ENCODE results near the gene ZSWIM4. TPM values are rescaled to one million over a fixed set of nuclear protein-coding genes. Genes with fewer than 3 reads are reported as not detected.
"Not testable (repeated sequence)": the region's sequence is repeated elsewhere in the genome, so short reads cannot be mapped to it uniquely, and the experiment has no call there.

Gene ZSWIM4
- total and polyA plus RNA-seq, 10 of the 15 experiments (the other 5 are each of a cell fraction or from before 2014, with no cell fraction given): 0.73 to 11.1 (median 1.8) TPM; not detected in 2

DNA sequence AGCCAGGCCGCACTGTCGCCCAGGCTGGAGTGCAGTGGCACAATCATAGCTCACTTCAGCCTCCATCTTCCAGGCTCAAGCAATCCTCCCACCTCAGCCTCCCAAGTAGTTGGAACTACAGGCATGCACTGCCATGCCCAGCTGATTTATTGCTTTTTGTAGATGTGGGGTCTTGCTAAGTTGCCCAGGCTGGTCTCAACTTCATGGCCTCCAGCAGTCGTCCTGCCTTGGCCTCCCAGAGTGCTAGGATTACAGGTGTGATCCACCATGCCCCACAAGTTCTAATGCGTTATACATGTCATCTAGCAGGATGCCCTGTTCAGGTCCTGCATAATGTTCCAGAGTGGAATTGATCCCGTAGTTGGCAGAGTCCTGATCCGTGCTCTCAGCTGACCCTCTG is 16.4 kb upstream of the ZSWIM4 start:
- 0 out of 2 replicates have a peak, but pooled peaks have one; percentile 50 for TF ChIP-seq POLR2AphosphoS2 (IDR thresholded peaks at IDR 0.05; ENCODE audit: low read depth, low read length)
- TF ChIP-seq ZNF622 (IDR thresholded peaks at IDR 0.05): no peak
- TF ChIP-seq POLR2A (IDR thresholded peaks at IDR 0.05; ENCODE audit: low read depth, low read length): peak; percentile 50
- peaks cover 8% of the 10 kb centered on the region for H3K4me1 ChIP-seq (ENCODE audit: control insufficient read depth, insufficient read depth, low read length)
- no peaks in the 10 kb centered on the region for H3K9me3 ChIP-seq (replicated peaks; ENCODE audit: control insufficient read depth, insufficient read depth, low read length)
- FAIRE-seq (no peak), DNase-seq (ENCODE audit: low read depth, low spot score) (no peak), ATAC-seq (no peak)
- ChIA-PET POLR2A (interaction anchor here (0.5 kb wide), 1 partner anchor 446 kb away, joined by 5 read pairs; no protein-coding TSS in a partner anchor), SMC1A (ENCODE audit: uncharacterized antibody, unreplicated experiment) (no interaction called here), CTCF (no interaction called here), RAD21 (ENCODE audit: unreplicated experiment) (interaction anchor here (2.3 kb wide), 1 partner anchor 83 kb away, joined by 8 read pairs; no protein-coding TSS in a partner anchor)
- H3K27me3 ChIP-seq (replicated peaks in 1 of 2; ENCODE audit: control insufficient read depth in 2 of 2, insufficient read depth in 2 of 2, low read length in 1 of 2): no peaks in the 10 kb centered on the region
- intact Hi-C loops (cut with micrococcal nuclease; ENCODE audit: unreplicated experiment) (no loop called here), in situ Hi-C loops (cut with MboI) (no loop called here)
- peaks cover 12 to 16% of the 10 kb centered on the region in 2 experiments for H3K36me3 ChIP-seq (ENCODE audit: control insufficient read depth in 2 of 2, insufficient read depth in 2 of 2, low read length in 1 of 2)
- H2AFZ ChIP-seq (ENCODE audit: control insufficient read depth, low read depth, low read length): no peak overlapping the region
- BruUV-seq (replicated peaks): no TSS peak
- no peak overlapping the region for H3K27ac ChIP-seq (ENCODE audit: control insufficient read depth, insufficient read depth)
- no peak overlapping the region for H3K4me2 ChIP-seq (ENCODE audit: control insufficient read depth, insufficient read depth)
- H3K4me3 ChIP-seq: no peak overlapping the region
- H3K9ac ChIP-seq (ENCODE audit: control insufficient read depth, insufficient read depth, low read length): no peak overlapping the region
- no peaks in the 10 kb centered on the region for H4K20me1 ChIP-seq (ENCODE audit: control insufficient read depth, insufficient read depth)
- H3K79me2 ChIP-seq (ENCODE audit: control insufficient read depth, insufficient read depth, low read length): peaks cover 18% of the 10 kb centered on the region
- 97% methylated on average over 6 of the region's 6 CpGs for WGBS (ENCODE audit: insufficient coverage, insufficient replicate concordance, low lambda C conversion rate, missing lambda C conversion rate)

GRCh38 chr19:13779794-13780193 is 15.4 kb upstream of the ZSWIM4 start:
- H3K9me3 ChIP-seq (replicated peaks; ENCODE audit: control insufficient read depth, insufficient read depth, low read length); H3K4me3 ChIP-seq; SMC1A ChIA-PET (ENCODE audit: uncharacterized antibody, unreplicated experiment); FAIRE-seq; H3K4me2 ChIP-seq (ENCODE audit: control insufficient read depth, insufficient read depth); CTCF ChIA-PET; H3K27ac ChIP-seq (ENCODE audit: control insufficient read depth, insufficient read depth); H2AFZ ChIP-seq (ENCODE audit: control insufficient read depth, low read depth, low read length); H3K9ac ChIP-seq (ENCODE audit: control insufficient read depth, insufficient read depth, low read length); ATAC-seq; H3K27me3 ChIP-seq (replicated peaks in 1 of 2; ENCODE audit: control insufficient read depth in 2 of 2, insufficient read depth in 2 of 2, low read length in 1 of 2); DNase-seq (ENCODE audit: low read depth, low spot score); intact Hi-C loops (cut with micrococcal nuclease; ENCODE audit: unreplicated experiment); BruUV-seq (replicated peaks); H4K20me1 ChIP-seq (ENCODE audit: control insufficient read depth, insufficient read depth): not testable (repeated sequence)
- Histone ChIP-seq H3K4me1 (ENCODE audit: control insufficient read depth, insufficient read depth, low read length) (peaks cover 16% of the 10 kb centered on the region), H3K36me3 (ENCODE audit: control insufficient read depth in 2 of 2, insufficient read depth in 2 of 2, low read length in 1 of 2) (peaks cover 12 to 16% of the 10 kb centered on the region in 2 experiments), H3K79me2 (ENCODE audit: control insufficient read depth, insufficient read depth, low read length) (peaks cover 12% of the 10 kb centered on the region)
- in situ Hi-C loops (cut with MboI): loop anchor here (5.0 kb wide), 1 partner anchor 83 kb away; no protein-coding TSS in a partner anchor
- ChIA-PET POLR2A (interaction anchor here (0.6 kb wide), 2 partner anchors 25 to 74 kb away, joined by 3 to 5 read pairs; no protein-coding TSS in a partner anchor), RAD21 (ENCODE audit: unreplicated experiment) (interaction anchor here (2.3 kb wide), 1 partner anchor 83 kb away, joined by 8 read pairs; no protein-coding TSS in a partner anchor)
- 90% methylated on average over 8 of the region's 8 CpGs for WGBS (ENCODE audit: insufficient coverage, insufficient replicate concordance, low lambda C conversion rate, missing lambda C conversion rate)

Measured in GM12878 (cell line).